ENCODE data around the gene LOXHD1.

LOXHD1 gene

GRCh38 chr18:46700066-46700824 is 43.2 kb upstream of the LOXHD1 start:
- H3K4me3 ChIP-seq (ENCODE audit: low read depth, low read length): no peak overlapping the region
- no peak for DNase-seq (ENCODE audit: low read depth)
- TF ChIP-seq, protein P1, sequence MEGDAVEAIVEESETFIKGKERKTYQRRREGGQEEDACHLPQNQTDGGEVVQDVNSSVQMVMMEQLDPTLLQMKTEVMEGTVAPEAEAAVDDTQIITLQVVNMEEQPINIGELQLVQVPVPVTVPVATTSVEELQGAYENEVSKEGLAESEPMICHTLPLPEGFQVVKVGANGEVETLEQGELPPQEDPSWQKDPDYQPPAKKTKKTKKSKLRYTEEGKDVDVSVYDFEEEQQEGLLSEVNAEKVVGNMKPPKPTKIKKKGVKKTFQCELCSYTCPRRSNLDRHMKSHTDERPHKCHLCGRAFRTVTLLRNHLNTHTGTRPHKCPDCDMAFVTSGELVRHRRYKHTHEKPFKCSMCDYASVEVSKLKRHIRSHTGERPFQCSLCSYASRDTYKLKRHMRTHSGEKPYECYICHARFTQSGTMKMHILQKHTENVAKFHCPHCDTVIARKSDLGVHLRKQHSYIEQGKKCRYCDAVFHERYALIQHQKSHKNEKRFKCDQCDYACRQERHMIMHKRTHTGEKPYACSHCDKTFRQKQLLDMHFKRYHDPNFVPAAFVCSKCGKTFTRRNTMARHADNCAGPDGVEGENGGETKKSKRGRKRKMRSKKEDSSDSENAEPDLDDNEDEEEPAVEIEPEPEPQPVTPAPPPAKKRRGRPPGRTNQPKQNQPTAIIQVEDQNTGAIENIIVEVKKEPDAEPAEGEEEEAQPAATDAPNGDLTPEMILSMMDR (IDR thresholded peaks at IDR 0.05; ENCODE audit: insufficient read depth, low read depth, low read length, missing control alignments): no peak

DNA sequence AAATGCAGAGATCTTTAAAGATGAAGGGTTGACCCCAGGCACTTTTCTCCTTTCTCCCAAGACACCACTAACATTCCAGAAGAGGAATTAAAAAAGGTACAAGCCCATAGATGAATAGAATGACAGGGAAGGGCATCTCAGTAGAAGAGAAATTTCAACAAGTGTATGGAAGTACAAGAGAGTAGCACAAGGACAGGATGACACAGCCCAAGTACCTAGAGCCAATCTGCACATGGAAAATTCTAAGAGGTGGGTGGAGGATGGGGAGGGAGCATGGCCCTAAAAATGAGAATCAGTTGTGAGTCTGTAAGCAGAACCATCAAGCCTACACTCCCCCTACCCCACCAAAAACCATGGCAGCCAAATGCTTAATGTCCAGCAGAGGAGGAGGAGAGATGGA is 39.7 kb upstream of the LOXHD1 start:
- DNase-seq (ENCODE audit: low read depth): no peak
- H3K4me3 ChIP-seq (ENCODE audit: low read depth, low read length): no peak overlapping the region
- TF ChIP-seq, protein P1 (IDR thresholded peaks at IDR 0.05; ENCODE audit: insufficient read depth, low read depth, low read length, missing control alignments): no peak

- TF ChIP-seq, protein P1 (IDR thresholded peaks at IDR 0.05; ENCODE audit: insufficient read depth, low read depth, low read length, missing control alignments): no peak
- H3K4me3 ChIP-seq (ENCODE audit: low read depth, low read length): no peak overlapping the region
- DNase-seq (ENCODE audit: low read depth): no peak
Observed at GRCh38 chr18:46696268-46696667, 39.2 kb upstream of the LOXHD1 start.

DNA sequence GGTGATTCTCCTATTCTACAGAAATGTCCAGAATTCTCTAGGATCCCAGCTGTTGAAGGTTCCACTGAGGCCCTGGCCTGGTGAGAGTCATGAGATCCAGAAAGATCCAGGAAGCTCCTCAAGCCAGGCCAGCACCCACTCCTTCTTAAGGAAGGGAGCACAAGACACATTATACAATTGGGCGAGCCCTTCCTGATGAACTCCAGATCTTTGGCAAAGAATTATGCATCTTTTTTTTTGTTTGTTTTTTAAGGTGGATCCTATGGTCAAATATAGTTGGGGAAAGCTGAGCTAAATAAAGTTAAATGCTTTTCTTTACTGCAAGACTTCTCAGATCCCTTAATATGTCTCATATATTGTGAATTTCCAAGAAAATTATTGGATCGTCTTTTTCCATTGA is 37.0 kb upstream of the LOXHD1 start:
- TF ChIP-seq, protein P1 (IDR thresholded peaks at IDR 0.05; ENCODE audit: insufficient read depth, low read depth, low read length, missing control alignments): no peak
- DNase-seq (ENCODE audit: low read depth): no peak
- no peak overlapping the region for H3K4me3 ChIP-seq (ENCODE audit: low read depth, low read length)

GRCh38 chr18:46688853-46689525 is 32.0 kb upstream of the LOXHD1 start:
- TF ChIP-seq, protein P1 (IDR thresholded peaks at IDR 0.05; ENCODE audit: insufficient read depth, low read depth, low read length, missing control alignments): no peak
- no peak overlapping the region for H3K4me3 ChIP-seq (ENCODE audit: low read depth, low read length)
- DNase-seq (ENCODE audit: low read depth): no peak

DNA sequence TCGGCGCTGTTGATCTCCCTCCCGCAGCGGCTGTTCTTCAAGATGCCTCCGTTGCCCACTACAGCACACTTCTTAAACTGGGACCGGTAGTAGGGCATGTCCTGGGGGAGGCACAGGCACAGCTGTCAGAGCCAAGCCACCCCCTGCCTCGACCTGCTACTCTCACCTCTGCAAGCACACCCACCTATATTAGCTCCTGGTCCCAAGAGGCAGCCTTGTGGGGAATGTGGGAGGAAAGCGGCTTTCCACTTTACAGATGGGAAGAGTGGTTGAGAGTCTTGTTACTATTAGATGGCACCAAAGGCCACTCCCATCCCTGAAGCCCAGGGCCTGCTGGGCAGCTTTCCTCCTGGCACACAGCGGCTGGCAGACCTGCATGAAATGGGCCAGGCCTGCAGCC is 29.2 kb upstream of the LOXHD1 start:
- TF ChIP-seq, protein P1 (IDR thresholded peaks at IDR 0.05; ENCODE audit: insufficient read depth, low read depth, low read length, missing control alignments): no peak
- no peak overlapping the region for H3K4me3 ChIP-seq (ENCODE audit: low read depth, low read length)
- no peak for DNase-seq (ENCODE audit: low read depth)
